UCSD-AML1 (cell line): Measurements from ENCODE around the gene PDK2.

Source experiments
- DNase-seq: peaks from one replicate; lab custom pipeline; 2025; ENCODE audit not compliant: unreplicated experiment; lab: John Stamatoyannopoulos, UW

PDK2 gene

DNA sequence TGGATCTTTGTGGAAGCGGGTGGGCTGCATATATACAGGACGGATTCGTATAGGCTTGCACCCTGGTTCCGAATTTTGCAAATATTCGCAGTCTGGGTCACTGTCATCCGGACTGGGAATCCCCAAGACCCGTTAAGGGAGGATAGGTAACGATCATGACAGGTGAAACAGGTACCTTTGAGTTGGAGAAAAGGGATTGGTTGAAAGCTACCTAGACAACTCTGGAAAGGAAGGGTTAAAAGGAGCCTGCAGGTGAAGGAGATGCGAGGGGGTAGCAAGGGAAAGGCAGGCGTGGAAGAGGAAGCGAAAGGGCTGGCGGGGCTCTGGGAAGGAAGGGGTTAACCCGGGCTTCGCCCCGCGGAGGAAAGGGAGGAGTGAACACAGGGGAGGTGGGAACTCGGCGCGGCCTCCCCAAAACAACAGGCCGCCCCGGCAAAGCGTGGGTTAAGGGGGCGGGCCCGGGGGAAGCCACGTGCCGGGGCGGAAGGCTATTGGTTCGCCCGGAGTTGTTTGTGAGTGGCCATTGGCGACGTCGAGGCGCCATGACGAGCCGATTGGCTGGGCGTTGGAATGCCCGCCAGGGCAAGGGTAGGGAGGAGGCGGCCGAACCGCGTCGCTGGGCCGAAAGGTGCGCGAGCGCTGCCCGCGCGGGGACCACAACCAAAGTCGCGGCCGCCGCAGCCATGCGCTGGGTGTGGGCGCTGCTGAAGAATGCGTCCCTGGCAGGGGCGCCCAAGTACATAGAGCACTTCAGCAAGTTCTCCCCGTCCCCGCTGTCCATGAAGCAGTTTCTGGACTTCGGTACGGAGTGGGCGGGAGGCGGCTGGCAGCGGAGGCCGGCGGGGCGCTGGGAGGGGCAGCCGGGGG is at the start of gene PDK2:
Gene PDK2 (plus strand): TSS at position 599 of the 867 bp plus-strand sequence. CDS start 85 bp downstream, at position 684.
- peak; percentile 98 for DNase-seq

- DNase-seq, result no peak
Measured at GRCh38 chr17:50046179-50046578, 49.0 kb upstream of the PDK2 start.

GRCh38 chr17:50046667-50047066 is 48.5 kb upstream of the PDK2 start:
- DNase-seq, result no peak

- no peak for DNase-seq
Measured at GRCh38 chr17:50047083-50047482, 48.1 kb upstream of the PDK2 start.

DNA sequence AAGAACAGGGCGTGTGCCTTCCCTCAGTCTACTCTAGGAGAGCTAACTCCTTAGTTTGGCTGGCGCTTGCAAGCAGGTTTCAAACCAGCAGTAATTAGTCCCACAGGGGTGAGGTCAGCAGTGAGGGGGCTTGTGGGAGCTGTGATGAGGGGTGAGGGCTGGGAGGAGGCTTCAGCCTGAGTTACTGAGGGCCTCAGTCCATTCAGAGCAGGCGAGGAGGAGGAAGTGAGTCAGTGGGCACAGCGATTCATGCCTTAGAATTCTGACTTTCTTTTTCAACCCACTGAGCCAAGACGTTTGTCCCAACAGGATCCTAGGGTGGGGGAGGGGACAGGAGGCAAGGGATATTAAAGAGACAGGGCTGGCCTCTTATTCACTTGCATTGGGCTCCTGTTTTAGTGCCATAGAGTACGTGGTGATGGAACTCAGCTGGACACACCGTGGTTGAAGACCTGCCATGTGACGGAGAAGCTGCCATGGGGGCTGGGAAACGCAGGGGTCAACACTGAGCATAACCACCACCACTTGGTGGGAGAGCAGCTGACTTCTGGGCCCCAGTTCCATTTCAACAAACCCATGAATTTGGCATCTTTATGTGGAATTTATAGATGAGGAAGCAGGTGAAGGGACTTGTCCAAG is 47.5 kb upstream of the PDK2 start:
- no peak for DNase-seq

GRCh38 chr17:50048146-50048720 is 46.9 kb upstream of the PDK2 start:
- no peak for DNase-seq

GRCh38 chr17:50048988-50049387 is 46.2 kb upstream of the PDK2 start:
- DNase-seq, result no peak

- no peak for DNase-seq
Measured at GRCh38 chr17:50049636-50050035, 45.5 kb upstream of the PDK2 start.

DNA sequence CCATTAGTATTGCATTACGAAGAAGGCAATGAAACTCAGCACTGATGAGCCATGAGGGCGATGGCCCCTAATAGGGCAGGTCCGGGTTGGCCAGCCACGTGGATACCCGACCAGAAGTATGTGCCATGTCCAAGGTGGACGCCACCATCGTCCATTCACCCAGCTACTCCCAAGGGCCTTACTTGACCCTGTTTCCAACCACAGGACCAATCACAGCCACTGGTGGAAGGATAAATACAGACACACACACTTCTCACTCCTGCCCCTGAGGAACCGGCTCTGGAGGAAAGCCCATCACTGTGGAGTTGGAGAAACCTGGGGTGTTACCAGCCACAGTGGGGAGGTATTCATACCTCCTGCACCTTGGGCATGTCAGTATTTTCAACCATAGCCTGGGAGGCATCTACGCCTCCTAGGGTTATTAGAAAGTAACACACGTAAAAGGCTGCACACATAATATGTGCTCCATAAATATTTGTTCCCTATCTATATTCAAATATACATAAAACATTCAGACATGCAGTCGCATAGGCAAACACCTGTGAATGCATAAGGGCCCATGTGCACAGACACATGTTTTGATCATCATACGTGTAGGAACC is 44.6 kb upstream of the PDK2 start:
- no peak for DNase-seq

GRCh38 chr17:50051082-50051576 is 44.0 kb upstream of the PDK2 start:
- peak; percentile 54 for DNase-seq

DNA sequence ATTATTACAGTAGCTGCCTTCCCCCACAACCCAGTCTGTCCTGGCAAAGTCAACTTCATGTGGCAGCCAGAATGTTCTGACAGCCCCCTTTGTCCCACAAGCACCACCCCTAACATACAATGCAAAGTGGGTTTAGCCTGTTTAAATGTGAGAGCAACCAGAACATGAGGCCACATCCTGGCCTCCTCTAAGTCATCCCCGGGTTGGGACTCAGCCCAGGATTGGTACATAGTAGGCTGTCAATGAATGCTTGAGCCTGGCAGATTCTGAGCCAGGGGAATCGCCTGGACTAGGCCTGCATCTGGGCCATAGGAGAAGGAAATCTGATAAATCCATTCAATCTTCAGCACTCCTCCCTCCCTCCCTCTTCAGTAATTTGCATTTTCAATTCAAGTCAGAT is 43.5 kb upstream of the PDK2 start:
- DNase-seq, result no peak

DNA sequence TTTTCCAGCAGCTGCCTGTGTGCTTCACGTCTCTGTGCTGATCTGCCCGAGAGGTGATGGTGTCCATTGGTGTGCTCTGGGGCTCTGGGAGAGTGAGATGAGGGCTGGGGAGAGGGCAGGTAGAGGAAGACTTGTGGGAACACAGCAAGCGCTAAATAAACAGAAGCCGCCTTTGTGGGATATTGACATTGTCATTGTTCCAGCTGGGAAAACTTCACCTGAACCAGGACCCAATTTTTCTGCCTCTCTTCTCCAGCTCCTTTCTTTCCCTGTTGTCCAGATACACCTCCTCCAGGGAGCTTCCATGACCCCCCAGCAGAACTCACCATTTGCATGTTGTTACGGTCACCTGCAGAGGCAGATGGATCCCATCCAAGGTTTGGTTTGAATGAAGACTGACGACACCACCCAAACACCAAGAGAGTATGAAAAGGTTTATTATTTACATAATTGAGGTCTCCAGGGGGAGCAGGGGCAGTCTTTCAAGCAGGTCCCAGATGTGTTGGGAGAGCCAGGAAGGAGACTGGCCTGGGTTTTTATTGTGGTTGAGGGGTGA is 42.8 kb upstream of the PDK2 start:
- no peak for DNase-seq

DNA sequence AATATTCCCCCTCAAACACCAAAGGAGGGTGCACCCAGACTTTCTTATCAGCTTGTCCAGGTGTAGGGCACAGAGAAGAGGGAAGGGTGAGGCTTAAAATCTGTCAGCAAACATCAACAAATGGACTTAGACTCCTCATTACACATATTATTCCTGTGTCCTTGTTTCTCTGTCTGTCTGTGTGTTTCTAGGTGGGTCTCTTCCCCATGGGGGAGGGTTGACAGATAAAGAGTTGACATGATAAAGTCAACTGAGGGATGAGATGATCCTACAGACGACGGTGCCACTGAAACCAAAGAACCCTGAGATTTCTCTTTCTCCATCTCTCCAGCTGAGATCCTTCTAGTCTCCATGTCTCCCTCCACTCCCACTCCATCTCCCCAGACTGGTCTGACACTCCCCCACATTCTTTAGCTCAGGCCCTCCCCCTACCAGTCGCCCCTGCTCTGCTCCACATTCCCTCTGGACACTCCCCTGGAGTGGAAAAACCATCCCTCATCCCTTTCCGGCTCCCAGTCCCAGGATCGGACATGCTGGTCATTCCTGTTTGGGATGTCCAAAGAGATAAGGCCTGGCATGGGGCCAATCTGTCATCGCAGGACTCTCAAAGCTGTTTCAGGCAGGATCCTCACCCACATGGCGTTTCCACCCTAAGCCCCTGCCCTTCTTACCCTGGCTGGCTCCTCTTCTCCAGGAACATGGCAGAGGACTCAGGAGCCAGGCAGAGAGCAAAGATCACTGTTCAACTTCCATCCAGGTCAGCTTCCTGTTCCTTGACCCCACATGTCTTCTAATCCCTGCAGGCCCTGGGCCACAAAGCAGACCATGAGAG is 42.1 kb upstream of the PDK2 start:
- no peak for DNase-seq

GRCh38 chr17:50053654-50053960 is 41.5 kb upstream of the PDK2 start:
- DNase-seq, result no peak

- no peak for DNase-seq
Measured at GRCh38 chr17:50055055-50055425, 40.1 kb upstream of the PDK2 start.

GRCh38 chr17:50055426-50056216 is 39.5 kb upstream of the PDK2 start, which contains the start of gene ITGA3:
ITGA3 (plus strand) TSS chr17:50056110; CDS start chr17:50056440, 330 bp downstream.
- DNase-seq, result peak; percentile 71

DNA sequence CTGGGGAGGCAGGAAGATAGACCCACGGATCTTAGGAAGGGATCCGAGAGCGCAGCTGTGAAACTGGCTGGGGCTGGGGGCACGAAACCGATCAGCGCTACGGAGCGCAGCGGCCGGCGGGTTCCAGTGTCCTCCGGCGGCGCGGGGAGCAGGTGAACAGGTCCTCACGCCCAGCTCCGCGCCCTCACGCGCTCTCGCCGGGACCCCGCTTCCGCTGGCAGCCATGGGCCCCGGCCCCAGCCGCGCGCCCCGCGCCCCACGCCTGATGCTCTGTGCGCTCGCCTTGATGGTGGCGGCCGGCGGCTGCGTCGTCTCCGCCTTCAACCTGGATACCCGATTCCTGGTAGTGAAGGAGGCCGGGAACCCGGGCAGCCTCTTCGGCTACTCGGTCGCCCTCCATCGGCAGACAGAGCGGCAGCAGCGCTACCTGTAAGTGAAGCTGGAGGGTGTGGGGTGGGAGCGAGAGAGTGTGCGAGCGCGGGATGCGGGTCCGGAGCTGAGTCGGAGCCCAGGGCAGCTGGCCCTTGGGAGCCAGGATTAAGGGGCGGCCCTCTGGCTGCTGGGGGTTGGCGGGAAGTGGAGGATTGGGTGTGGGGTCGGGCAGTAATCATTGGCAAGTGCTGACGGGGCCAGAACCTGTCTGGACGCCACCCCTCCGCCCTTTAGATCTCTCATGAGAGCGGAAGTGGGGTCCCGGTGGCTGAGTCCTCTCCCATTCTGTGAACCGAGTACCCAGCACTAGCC is 38.8 kb upstream of the PDK2 start:
- DNase-seq, result peak; percentile 59

- DNase-seq, result no peak
Measured at GRCh38 chr17:50056961-50057330, 38.2 kb upstream of the PDK2 start.

GRCh38 chr17:50057521-50057991 is 37.6 kb upstream of the PDK2 start:
- DNase-seq, result no peak
